Measurements from ENCODE around the gene COQ7.

DNA sequence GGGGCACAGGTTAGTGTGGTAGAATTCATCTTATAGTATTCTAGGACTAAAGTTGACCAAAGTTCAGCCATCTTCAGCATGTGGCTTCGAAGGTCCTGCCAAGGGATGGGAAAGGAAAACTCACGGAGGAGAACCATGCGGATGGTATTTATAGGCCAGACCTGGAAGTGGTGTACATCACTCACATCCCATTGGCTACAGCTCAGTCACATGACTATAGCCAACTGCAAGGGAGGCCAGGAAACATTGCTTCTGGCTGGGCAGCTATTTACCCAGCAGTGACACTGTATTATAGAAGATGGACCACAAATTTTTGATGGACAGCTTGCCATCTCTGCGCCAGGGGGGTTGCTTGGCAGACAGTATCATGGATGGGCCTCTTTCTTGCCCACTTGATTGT, 35.7 kb upstream of the COQ7 start:
- no peak for TF ChIP-seq CTCF (conservative IDR thresholded peaks at IDR 0.05)
- no peak for TF ChIP-seq ZFX (IDR thresholded peaks at IDR 0.05)
